GM23338 (cell line): ENCODE measurements around the gene LRRN4.

Source experiments
- CREB1 ChIP-seq: fragments of 250-450 bp; sonication (Bioruptor Pico); IDR thresholded peaks from 2 replicates; pipeline ENCODE4 v1.5.0; 2020; ENCODE audit warnings: low read depth, mild to moderate bottlenecking, moderate library complexity
- CTCF ChIP-seq, 2 experiments: fragments of 200-600 bp in 1 of 2; sonication (generic) in 1 of 2; conservative IDR thresholded peaks; 2 replicates each; pipeline versions ENCODE4 v1.5.1 to v1.6.1; 2016 to 2017; ENCODE audit warnings: antibody characterized with exemption in 2 of 2, low read depth in 2 of 2, mild to moderate bottlenecking in 2 of 2, moderate library complexity in 1 of 2
- ETS1 ChIP-seq: IDR thresholded peaks from 2 replicates; pipeline ENCODE4 v1.6.1; 2016; ENCODE audit warnings: antibody characterized with exemption
- EZH2 ChIP-seq: fragments of 200-600 bp; sonication (generic); IDR thresholded peaks from one replicate; pipeline ENCODE4 v1.8.0; 2017; ENCODE audit warnings: antibody characterized with exemption, mild to moderate bottlenecking, low read depth; ENCODE audit not compliant: unreplicated experiment
- POLR2AphosphoS5 ChIP-seq: IDR thresholded peaks from 2 replicates; pipeline ENCODE4 v1.6.1; 2016; ENCODE audit warnings: antibody characterized with exemption, low read depth

GRCh38 chr20:6024768-6025167, 29.1 kb downstream of the LRRN4 start:
- TF ChIP-seq CREB1 (CRISPR knock-in tag): no peak
- TF ChIP-seq CTCF (conservative IDR thresholded peaks at IDR 0.05; ENCODE audit: low read depth in 2 of 2): no peak
- TF ChIP-seq POLR2AphosphoS5: no peak
- no peak for TF ChIP-seq EZH2
- TF ChIP-seq ETS1: no peak
